Epithelial cell of esophagus (primary cell): ENCODE results near the gene LYRM4.

Source experiments
- DNase-seq: peaks from one replicate; pipeline ENCODE4 v3.0.0; 2010; ENCODE audit warnings: low read depth
- H3K4me3 ChIP-seq: 2 replicates; pipeline ENCODE4 v1.5.1; 2011; ENCODE audit warnings: mild to moderate bottlenecking, low read length, control low read depth
- CTCF ChIP-seq: IDR thresholded peaks from 2 replicates; pipeline ENCODE4 v1.5.1; 2011; ENCODE audit warnings: low read depth, mild to moderate bottlenecking, low read length, control low read depth, inconsistent platforms; ENCODE audit not compliant: insufficient read depth; ENCODE audit errors: missing control alignments

The LYRM4 gene

GRCh38 chr6:5108536-5109150 is 152.1 kb downstream of the LYRM4 start:
- TF ChIP-seq CTCF: no peak
- DNase-seq: no peak
- H3K4me3 ChIP-seq: no peak overlapping the region

GRCh38 chr6:5108068-5108467 is 152.7 kb downstream of the LYRM4 start:
- H3K4me3 ChIP-seq: no peak overlapping the region

GRCh38 chr6:5107341-5107740 is 153.4 kb downstream of the LYRM4 start:
- no peak for DNase-seq
- no peak for TF ChIP-seq CTCF
- H3K4me3 ChIP-seq: no peak overlapping the region

More at GRCh38 chr6:5108068-5108467, 152.7 kb downstream of the LYRM4 start:
- TF ChIP-seq CTCF: no peak
- no peak for DNase-seq

GRCh38 chr6:5105146-5105545 is 155.6 kb downstream of the LYRM4 start:
- DNase-seq: no peak
- H3K4me3 ChIP-seq: no peak overlapping the region
- TF ChIP-seq CTCF: no peak

- DNase-seq: no peak
- H3K4me3 ChIP-seq: no peak overlapping the region
- TF ChIP-seq CTCF: no peak
Measured at GRCh38 chr6:5104667-5105066, 156.1 kb downstream of the LYRM4 start.

GRCh38 chr6:5103250-5103649 is 157.5 kb downstream of the LYRM4 start:
- no peak for DNase-seq
- H3K4me3 ChIP-seq: no peak overlapping the region
- no peak for TF ChIP-seq CTCF

GRCh38 chr6:5102267-5102970 is 158.3 kb downstream of the LYRM4 start:
- no peak for DNase-seq
- H3K4me3 ChIP-seq: no peak overlapping the region
- TF ChIP-seq CTCF: no peak
